Mesodermal cell (in vitro differentiated cells): ENCODE measurements around the gene SKAP1.

ENCODE experiments used
- H3K27ac ChIP-seq: 2 replicates; pipeline ENCODE4 v1.7.0; 2013; ENCODE audit warnings: mild to moderate bottlenecking, low read depth, low read length, moderate library complexity; ENCODE audit not compliant: severe bottlenecking
- H3K36me3 ChIP-seq: 2 replicates; pipeline ENCODE4 v1.7.1; 2013; ENCODE audit warnings: mild to moderate bottlenecking, low read length, moderate library complexity; ENCODE audit not compliant: control insufficient read depth, insufficient read depth
- H3K4me1 ChIP-seq: one replicate; pipeline ENCODE4 v1.7.1; 2013; ENCODE audit warnings: mild to moderate bottlenecking, low read length; ENCODE audit not compliant: insufficient read depth, control insufficient read depth, poor library complexity, severe bottlenecking
- H3K4me3 ChIP-seq: 2 replicates; pipeline ENCODE4 v1.7.0; 2013; ENCODE audit warnings: low read length, control low read depth, mild to moderate bottlenecking; ENCODE audit not compliant: insufficient read depth, poor library complexity, severe bottlenecking; ENCODE audit errors: extremely low read depth
- H3K9me3 ChIP-seq: 2 replicates; pipeline ENCODE4 v1.7.1; 2013; ENCODE audit warnings: mild to moderate bottlenecking, low read length, moderate library complexity; ENCODE audit not compliant: control insufficient read depth
- WGBS, 2 experiments: methylation state at CpG; one replicate each; pipeline ENCODE4 v1.1.5; 2013; ENCODE audit warnings: missing lambda C conversion rate in 2 of 2; ENCODE audit not compliant: insufficient coverage in 2 of 2; 5-methylcytosine and 5-hydroxymethylcytosine counted together

SKAP1 gene

DNA sequence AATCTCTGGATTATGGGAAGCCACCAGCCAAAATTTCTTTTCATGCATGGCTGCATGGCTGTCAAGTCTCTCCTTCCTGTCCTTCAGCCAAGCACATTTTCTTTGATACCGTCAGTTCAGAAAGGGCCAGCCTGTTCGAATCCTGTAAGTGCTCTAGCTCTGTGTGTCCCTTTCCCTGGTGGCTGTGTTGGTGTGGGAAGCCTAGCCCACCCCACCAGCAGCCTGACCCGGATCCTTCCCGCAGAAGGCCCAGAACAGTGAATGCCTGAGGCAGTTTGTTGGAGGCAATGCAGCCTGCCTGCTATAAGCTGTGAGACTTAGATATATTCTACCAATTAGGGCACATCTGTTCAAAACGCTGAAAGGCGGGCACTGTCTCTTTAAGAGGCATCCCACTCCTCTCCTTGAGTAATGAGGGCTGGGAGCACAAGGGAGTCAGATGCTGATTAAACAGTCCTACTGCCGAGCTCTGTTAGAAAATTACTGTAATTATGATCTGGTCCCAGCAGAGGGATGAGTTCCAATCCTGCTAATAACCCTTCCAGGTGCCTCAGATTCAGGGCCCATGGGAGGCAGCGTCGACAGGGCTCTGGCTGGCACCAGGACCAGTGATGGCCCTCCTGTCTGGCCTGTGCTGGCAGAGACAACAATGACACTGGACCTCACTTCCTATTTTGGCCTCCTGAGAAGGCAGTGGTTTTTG lies 304.0 kb downstream of the SKAP1 start:
- peaks cover 35% of the 10 kb centered on the region for H3K36me3 ChIP-seq
- H3K27ac ChIP-seq: no peak overlapping the region
- H3K4me1 ChIP-seq: peaks cover 5% of the 10 kb centered on the region
- H3K4me3 ChIP-seq: no peak overlapping the region
- 92 to 95% methylated on average over 5 of the region's 9 CpGs for WGBS, 2 experiments
- no peaks in the 10 kb centered on the region for H3K9me3 ChIP-seq

DNA sequence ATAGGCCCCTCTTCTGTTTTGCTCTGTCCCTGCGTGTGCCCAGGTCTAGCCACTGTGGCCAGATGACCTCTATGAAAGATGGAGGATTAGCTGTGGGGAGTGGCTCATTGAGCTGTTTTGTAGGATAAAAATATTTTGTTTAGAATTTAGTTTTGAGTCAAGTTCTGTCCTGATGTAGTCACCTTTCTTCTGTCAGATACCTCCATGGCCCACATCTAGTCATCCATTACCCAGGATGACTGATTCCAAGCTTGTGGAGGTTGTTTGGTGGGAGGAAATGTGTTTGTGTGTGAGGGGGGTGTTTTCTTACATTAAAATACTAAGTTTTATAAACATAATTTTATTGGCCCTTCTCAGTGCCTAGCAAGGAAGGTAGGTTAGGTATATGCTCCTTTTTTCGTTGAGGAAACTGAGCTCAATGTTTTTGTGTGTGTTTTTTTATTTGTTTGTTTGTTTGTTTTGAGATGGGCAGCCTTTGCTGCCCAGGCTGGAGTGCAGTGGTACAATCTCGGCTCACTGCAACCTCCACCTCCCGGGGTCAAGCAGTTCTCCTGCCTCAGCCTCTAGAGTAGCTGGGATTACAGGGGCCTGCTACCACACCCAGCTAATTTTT lies 306.1 kb downstream of the SKAP1 start:
- Histone ChIP-seq H3K27ac (no peak overlapping the region), H3K36me3 (peaks cover 50% of the 10 kb centered on the region), H3K9me3 (no peaks in the 10 kb centered on the region), H3K4me1 (peaks cover 5% of the 10 kb centered on the region), H3K4me3 (no peak overlapping the region)
- WGBS, 2 experiments: 88 to 95% methylated on average over 1 to 3 of the region's 4 CpGs

DNA sequence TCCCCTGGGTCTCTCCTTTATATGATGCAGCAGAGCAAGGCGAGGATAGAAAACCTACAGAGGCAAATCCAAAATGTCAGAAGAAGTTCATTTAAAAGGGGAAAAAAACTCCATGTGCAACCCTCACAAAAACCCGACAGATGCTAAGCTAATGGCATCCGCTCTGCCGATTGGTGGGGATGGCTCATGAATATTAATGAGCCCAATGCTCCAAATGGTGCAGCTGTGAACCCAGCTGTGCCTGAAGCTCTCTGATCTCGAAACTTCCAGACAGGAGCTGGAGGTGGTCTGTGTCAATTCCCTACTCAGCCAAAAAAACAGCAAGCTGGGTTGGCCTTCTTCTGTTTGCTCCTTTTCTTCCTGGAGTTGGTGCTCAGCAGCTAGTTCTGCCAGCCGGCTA lies 306.9 kb downstream of the SKAP1 start:
- Histone ChIP-seq H3K9me3 (no peaks in the 10 kb centered on the region), H3K36me3 (peaks cover 57% of the 10 kb centered on the region), H3K27ac (no peak overlapping the region), H3K4me1 (peaks cover 5% of the 10 kb centered on the region), H3K4me3 (no peak overlapping the region)
- WGBS, 2 experiments: 86 to 90% methylated on average over 2 to 5 of the region's 6 CpGs

DNA sequence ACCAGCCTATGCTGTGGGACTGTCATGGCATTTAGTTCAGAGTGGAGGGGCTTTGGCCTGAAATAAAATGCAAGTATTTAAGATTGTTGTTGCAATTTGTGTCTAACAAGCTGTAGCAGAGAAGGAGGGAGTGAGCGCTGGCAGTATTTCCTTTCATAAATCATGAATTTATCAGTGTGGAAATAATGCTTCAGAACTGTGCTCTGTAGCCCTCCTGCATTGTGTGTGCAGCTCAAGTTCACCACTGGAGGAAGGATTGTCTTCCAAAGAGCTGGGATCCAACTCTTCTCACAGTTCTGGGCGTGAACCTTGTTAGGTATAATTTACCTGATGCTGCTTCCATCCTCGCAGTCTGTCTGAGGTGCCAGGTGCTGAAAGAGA lies 307.4 kb downstream of the SKAP1 start:
- peaks cover 5% of the 10 kb centered on the region for H3K4me1 ChIP-seq
- H3K4me3 ChIP-seq: no peak overlapping the region
- WGBS, 2 experiments: 93 to 100% methylated on average over 2 to 3 of the region's 3 CpGs
- H3K27ac ChIP-seq: no peak overlapping the region
- H3K9me3 ChIP-seq: no peaks in the 10 kb centered on the region
- H3K36me3 ChIP-seq: peaks cover 62% of the 10 kb centered on the region

DNA sequence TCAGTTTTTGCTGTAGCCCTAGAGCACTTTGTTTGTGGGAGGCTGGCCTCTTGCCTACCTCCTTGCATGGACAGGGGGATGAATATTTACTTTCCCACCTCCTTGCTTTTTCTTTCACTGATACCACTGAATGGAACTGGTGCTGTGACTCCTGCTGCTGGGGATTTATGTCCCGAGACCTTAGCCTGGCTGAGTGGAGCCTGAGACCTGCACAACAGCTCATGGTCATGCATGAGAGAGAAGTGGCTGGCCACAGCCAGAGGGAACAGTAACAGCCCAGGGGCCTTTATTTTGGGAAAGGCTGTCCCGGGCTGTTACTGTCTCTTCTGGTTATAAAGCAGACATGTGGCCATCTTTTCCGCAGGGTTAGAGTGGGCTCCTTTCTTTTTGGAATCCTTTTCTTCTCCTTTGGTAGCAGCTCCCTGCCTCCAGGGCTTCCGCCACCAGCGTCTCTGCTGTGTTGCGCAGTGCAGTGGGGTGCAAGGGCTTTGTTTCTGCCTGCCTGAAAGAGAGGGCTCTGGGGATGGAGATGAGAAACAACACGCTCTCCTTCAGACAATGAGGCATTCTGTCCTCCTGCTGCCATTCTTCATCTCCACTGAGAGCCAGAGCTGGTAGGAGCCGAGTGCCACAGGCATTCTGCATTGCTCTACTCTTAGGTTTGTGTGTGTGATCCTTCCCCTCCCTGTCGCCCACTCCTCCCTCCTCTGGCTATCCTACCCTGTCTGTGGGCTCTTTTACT lies 307.9 kb downstream of the SKAP1 start:
- Histone ChIP-seq H3K9me3 (no peaks in the 10 kb centered on the region), H3K4me3 (no peak overlapping the region), H3K27ac (no peak overlapping the region), H3K4me1 (no peaks in the 10 kb centered on the region), H3K36me3 (peaks cover 66% of the 10 kb centered on the region)
- WGBS, 2 experiments: 95 to 97% methylated on average over 3 to 6 of the region's 9 CpGs

DNA sequence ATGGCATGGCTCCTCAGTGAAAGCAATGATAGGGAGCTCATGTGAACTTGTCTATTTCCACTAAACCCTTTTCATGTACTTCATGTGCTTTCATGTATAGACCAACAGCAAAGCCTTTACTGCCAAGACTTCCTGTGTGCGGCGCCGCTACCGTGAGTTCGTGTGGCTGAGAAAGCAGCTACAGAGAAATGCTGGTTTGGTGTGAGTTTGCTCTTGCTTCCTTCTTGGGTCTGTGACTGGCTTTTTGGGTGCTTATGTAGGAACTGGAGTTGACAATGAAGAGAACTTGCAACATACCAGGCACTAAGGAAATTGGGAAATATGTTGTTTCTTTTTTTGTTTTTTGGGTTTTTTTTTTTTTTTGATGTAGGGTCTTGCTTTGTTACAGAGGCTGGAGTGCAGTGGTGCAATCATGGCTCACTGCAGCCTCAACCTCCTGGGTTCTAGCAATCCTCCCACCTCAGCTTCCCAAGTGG lies 316.8 kb downstream of the SKAP1 start:
- H3K27ac ChIP-seq: no peak overlapping the region
- no peaks in the 10 kb centered on the region for H3K9me3 ChIP-seq
- no peak overlapping the region for H3K4me3 ChIP-seq
- peaks cover 50% of the 10 kb centered on the region for H3K36me3 ChIP-seq
- WGBS, 2 experiments: 94 to 100% methylated on average over 5 of the region's 5 CpGs
- no peaks in the 10 kb centered on the region for H3K4me1 ChIP-seq

DNA sequence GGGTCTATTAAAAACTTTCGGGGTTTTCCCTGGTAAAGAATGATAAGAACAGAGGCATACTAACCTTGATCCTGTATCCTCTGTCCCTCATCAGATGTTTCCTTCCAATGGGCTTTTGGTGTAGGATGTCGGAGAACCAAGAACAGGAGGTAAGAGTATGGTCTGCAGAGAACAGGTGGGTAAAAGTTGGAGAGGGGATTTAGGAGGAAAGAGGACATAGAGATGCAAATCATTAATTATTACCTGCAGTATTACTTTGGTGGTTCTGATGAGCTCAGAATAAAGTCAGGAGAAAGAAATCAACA lies 318.1 kb downstream of the SKAP1 start:
- Histone ChIP-seq H3K4me3 (no peak overlapping the region), H3K36me3 (peaks cover 40% of the 10 kb centered on the region), H3K4me1 (no peaks in the 10 kb centered on the region), H3K27ac (no peak overlapping the region), H3K9me3 (no peaks in the 10 kb centered on the region)
- 100% methylated on average over 1 of the region's 2 CpGs for WGBS, 2 experiments

DNA sequence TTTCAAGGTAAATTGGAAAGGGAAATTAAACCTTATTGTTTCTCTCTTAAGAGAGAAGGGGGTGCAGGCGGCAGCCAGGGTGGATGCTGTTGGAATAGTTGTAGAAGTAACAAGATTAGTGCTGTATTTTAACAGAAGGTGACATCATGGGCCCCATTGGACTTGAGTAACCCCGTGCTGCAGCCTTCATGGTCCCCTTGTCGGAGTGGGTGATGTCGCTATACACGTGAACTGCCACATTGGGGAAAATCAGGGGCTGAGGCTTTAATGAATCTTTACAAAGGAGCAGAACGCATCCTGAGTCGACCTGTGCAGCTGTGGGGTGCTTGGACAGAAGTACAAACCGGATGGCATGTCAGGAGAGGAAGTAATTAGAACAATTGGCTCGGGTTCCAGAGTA lies 319.3 kb downstream of the SKAP1 start:
- WGBS, 2 experiments: 94 to 96% methylated on average over 9 of the region's 9 CpGs
- no peaks in the 10 kb centered on the region for H3K9me3 ChIP-seq
- H3K4me1 ChIP-seq: no peaks in the 10 kb centered on the region
- peaks cover 28% of the 10 kb centered on the region for H3K36me3 ChIP-seq
- H3K4me3 ChIP-seq: no peak overlapping the region
- H3K27ac ChIP-seq: no peak overlapping the region

DNA sequence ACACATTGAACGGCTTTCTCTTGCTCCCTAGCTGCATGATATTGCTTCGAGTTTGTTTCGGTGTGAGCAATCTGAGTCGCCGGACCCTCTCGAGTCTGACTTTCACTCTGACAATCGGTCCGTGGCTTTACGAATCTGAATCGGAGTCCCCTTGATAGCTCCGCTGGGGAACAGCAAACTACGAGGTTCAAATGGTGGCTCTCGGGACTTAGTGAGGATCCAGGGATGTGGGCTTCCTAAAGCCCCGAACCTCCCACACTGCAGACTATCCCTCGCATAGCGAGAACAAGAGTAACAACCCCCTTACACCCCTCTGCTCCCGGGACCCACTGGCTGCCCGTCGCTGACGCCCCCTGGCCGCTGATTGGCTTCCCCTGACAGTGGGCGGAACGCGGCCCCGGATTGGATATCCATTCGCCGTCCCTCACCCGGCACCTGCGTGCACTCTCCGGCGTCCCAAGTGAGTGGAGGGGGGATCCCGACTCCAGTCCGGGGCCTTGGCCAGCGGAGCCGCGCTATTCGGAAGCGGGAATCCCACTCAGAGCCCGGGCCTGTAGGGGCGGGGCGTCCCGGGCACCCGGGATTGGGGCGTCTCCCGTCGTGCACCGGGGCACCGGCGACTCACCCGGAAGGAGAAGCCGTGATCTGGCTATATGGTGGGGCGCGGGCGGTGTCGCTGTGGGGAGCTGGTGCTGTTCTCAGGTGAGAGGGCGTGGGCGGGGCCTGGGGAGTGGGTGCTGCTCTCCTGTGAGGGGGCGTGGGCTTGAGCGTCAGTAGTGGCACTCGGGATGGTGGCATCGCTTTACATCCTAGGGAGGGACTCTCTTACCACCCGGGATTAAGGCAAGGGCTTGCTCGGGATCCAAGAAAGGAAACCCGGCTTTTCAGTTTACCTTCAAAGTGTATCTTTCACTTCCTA lies 322.6 kb downstream of the SKAP1 start, which contains the start of gene SNX11:
Gene SNX11, plus strand, starts transcription at position 630 of the 919 bp plus-strand sequence. CDS start 4,278 bp downstream, outside the sequence.
- H3K36me3 ChIP-seq: peaks cover 7% of the 10 kb centered on the region
- H3K27ac ChIP-seq: peak within 1 kb of the TSS; percentile 70
- H3K4me3 ChIP-seq: peak within 1 kb of the TSS; percentile 76
- no peaks in the 10 kb centered on the region for H3K9me3 ChIP-seq
- WGBS, 2 experiments: 1% methylated on average over 46 to 55 of the region's 64 CpGs
- H3K4me1 ChIP-seq: no peaks in the 10 kb centered on the region

DNA sequence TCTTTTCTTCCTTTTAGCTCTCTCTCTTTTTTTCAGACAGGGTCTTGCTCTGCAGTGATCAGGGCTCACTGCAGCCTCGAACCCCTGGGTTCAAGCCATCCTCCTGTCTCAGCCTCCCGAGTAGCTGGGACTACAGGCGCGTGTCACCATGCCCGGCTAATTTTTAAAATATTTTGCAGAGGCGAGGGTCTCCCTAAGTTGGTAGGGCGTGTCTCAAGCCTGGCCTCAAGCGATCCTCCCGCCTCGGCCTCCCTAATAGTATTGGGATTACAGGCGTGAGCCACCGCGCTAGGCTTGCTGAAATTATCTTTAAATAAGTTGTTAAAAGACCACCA lies 323.2 kb downstream of the SKAP1 start:
- Histone ChIP-seq H3K4me1 (no peaks in the 10 kb centered on the region), H3K27ac (no peak overlapping the region), H3K4me3 (peak overlapping the region; percentile 76), H3K9me3 (no peaks in the 10 kb centered on the region), H3K36me3 (peaks cover 2% of the 10 kb centered on the region)
- WGBS, 2 experiments: 66 to 78% methylated on average over 13 of the region's 13 CpGs
